IMR-90 (cell line): Measurements from ENCODE around the gene SOCS6.

Experiments
- POLR2A ChIP-seq: IDR thresholded peaks from 2 replicates; pipeline ENCODE4 v1.6.1; 2012; ENCODE audit warnings: mild to moderate bottlenecking, low read depth, low read length
- TF ChIP-seq, protein P1 (sequence below): conservative IDR thresholded peaks from 2 replicates; pipeline ENCODE4 v1.5.1; 2012; ENCODE audit warnings: mild to moderate bottlenecking, low read depth, low read length, improper control_type of control experiment

GRCh38 chr18:70276416-70277191 is 12.2 kb upstream of the SOCS6 start:
- no peak for TF ChIP-seq POLR2A
- TF ChIP-seq, protein P1, sequence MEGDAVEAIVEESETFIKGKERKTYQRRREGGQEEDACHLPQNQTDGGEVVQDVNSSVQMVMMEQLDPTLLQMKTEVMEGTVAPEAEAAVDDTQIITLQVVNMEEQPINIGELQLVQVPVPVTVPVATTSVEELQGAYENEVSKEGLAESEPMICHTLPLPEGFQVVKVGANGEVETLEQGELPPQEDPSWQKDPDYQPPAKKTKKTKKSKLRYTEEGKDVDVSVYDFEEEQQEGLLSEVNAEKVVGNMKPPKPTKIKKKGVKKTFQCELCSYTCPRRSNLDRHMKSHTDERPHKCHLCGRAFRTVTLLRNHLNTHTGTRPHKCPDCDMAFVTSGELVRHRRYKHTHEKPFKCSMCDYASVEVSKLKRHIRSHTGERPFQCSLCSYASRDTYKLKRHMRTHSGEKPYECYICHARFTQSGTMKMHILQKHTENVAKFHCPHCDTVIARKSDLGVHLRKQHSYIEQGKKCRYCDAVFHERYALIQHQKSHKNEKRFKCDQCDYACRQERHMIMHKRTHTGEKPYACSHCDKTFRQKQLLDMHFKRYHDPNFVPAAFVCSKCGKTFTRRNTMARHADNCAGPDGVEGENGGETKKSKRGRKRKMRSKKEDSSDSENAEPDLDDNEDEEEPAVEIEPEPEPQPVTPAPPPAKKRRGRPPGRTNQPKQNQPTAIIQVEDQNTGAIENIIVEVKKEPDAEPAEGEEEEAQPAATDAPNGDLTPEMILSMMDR: no peak
